HG03571 (cell line): ENCODE data around the gene TUBGCP3.

Experiments
- ATAC-seq: cut with Tn5 transposase; IDR thresholded peaks from one replicate; pipeline ENCODE4 v1.9.1; 2021; ENCODE audit not compliant: unreplicated experiment

TUBGCP3 gene

GRCh38 chr13:112616586-112617362 lies 28.8 kb upstream of the TUBGCP3 start:
- peak; percentile 70 for ATAC-seq

DNA sequence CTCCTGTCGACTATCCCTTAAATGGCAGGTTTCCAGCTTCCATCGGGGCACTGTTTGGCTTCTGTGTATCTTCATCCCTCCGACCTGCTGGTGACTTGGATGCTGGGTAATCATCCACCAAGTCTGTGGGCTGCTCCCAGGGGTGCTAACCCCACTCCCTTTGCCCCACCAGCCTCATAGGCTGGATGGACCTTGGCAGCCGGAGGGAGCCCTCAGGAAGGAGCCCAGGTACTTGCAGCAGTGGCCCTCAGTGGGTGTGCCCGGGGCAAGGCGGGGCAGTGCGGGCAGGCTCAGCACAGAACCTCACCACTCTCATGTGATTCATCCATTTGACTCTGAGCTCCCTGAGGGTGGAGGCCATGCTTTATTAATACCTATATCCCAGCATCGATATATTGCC lies 27.4 kb upstream of the TUBGCP3 start:
- ATAC-seq, result no peak

- ATAC-seq, result no peak
Measured at GRCh38 chr13:112614835-112615234, 26.9 kb upstream of the TUBGCP3 start.

DNA sequence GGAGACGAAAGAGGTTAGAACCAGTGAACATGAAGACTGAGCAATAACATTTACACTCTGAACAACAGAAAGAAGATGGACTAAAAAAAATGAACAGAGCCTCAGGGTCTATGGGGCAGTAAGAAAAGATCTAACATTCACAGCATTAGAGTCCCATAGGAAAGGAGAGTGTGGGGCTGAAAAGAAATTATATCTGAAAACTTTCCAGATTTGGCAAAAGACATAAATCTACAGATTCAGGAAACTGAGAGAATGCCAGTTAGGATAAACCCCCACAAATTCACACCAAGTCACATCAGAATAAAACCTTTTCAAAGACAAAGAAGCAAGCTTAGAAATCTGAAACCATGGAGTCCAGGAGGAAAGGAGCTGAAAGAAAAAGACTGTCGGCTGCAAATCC lies 20.3 kb upstream of the TUBGCP3 start:
- no peak for ATAC-seq

GRCh38 chr13:112606109-112607001 lies 18.4 kb upstream of the TUBGCP3 start:
- peak; percentile 100 for ATAC-seq

DNA sequence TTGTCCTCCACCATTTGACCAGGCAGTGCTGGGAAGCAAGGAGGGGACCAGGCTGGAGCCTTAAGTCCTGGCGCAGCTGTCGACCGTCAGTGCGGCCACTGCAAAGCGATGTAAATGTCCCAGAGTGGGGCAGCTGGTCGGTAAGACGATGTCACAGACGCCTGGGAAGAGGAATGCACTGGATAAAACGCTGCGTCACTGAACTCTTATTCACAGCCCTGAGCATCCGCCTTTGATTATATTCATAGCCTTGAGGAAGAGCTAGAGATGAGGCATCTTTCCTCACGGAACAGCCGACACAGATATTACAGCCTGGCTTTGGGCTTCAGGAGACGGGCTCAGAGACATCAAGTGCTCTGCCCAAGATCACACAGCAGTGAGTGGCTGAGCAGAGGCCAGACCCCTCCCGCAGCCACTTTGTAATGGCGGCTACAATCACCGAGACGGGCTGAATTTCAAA lies 17.6 kb upstream of the TUBGCP3 start:
- ATAC-seq, result no peak

DNA sequence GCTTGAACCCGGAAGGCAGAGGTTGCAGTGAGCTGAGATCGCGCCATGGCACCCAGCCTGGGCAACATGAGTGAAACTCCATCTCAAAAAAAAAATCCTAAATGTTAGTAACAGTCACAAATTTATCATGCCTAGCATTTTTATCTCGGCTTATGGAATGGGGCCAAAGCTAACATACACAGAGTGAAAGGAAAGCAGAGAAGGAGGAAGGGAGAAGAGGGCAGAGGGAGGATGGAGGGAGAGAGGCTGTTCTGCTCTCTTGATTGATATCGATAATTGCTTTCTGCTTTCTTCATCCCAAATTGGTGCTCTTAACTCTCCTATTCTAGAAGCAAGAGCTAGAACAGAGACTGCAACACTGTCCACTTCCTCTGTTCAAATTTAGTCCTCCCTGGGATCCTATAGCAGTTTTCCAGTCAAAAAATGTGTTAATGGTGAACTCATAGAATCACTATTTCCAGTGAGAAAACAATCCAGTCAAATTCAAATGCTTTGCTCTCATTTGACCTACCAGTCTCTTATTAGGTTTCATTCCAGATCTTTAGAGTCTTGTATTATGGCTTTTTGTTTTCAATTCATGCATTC lies 15.8 kb upstream of the TUBGCP3 start:
- ATAC-seq, result no peak

GRCh38 chr13:112602189-112602588 lies 14.2 kb upstream of the TUBGCP3 start:
- ATAC-seq, result no peak

GRCh38 chr13:112601371-112601770 lies 13.4 kb upstream of the TUBGCP3 start:
- ATAC-seq, result no peak

GRCh38 chr13:112596235-112596634 lies 8.3 kb upstream of the TUBGCP3 start:
- ATAC-seq, result no peak

GRCh38 chr13:112592647-112593046 lies 4.7 kb upstream of the TUBGCP3 start:
- ATAC-seq, result no peak

DNA sequence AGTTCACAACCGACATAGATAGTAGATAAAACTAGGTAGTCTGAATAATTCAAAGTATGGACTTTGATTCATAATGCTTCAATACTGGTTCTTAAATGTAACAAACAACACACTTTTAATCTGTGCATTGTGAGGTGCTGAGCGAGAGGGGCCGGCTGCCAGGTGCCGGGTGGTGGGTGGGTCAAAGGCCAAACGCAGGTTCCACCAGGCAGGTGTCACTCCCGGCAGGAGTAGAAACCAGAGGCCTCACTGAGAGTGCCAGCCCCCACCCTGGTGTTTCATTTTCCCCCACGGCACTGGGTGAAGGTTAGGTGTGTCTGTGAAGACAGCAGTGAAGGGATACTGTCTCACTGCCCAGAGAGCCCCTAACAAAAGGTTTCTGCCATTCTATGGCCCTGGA lies 4.2 kb upstream of the TUBGCP3 start:
- ATAC-seq, result no peak

DNA sequence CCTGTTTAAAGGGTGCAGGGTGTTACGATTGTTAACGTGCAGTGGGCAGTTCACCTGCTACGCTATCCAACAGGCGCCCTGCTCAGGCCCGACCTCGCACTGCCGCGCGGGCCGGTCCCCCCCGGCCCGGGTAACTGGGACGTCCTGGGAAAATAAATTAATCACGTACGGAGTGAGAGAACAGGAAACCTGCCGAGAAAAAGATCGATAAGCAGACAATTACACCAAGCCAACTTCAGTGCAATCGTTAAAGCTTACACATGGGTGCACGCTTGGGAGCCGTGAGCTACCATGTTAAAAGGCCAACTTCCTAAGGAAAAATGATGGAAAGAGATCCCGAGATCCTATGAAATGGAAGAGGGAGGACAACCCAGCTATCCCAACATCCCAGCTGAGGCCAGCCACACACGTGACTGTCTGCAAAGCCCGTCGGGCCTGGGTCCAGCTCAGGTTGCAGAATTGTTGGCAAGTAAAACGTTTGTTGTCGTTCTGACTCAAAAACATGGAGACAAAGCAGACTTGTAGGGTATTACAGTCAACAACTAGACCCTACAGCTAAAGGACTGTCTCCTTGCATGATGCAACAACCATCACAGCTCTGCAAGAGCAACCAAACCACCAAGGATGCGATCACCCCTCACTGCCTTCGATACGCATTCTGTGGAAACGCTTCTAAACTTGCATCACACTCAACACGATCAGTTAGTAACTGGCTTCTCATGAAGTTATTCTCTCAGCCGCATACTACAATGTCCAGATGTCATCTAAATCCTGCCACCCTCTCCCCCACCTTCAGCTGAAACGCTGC lies 741 bp upstream of the TUBGCP3 start:
- ATAC-seq, result no peak

- ATAC-seq, result peak; percentile 41
Measured at GRCh38 chr13:112587212-112587763, 665 bp downstream of the TUBGCP3 start.

DNA sequence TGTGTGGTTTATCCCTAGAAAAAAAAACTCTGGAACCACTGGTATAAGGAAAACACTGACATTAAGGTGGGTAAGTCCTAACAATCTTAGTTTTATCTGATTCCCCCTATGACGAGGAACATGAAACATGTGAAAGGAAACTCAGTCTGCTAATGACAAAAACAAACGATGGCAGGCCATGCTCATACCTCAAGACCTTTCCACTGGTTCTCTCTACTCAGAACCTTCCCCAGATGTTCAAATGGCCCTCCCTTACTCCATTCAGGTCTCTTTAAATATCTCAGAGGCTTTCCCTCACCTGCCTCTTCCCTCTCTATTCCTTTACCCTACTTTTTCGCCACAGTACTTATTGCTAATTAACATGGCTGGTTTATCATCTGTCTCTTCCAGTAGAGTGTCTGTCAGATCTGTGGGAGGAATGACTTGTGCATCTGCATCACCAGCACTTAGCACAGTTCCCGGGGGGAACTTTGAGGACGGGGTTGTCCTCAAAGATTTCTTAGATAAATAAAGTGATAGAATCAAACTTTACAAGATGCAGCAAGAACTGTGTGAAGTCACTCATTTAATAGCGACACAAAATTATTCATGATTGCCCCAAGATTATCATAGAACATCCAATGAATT lies 1.5 kb downstream of the TUBGCP3 start:
- ATAC-seq, result no peak

GRCh38 chr13:112583592-112584277 lies 4.2 kb downstream of the TUBGCP3 start:
- peak; percentile 41 for ATAC-seq

DNA sequence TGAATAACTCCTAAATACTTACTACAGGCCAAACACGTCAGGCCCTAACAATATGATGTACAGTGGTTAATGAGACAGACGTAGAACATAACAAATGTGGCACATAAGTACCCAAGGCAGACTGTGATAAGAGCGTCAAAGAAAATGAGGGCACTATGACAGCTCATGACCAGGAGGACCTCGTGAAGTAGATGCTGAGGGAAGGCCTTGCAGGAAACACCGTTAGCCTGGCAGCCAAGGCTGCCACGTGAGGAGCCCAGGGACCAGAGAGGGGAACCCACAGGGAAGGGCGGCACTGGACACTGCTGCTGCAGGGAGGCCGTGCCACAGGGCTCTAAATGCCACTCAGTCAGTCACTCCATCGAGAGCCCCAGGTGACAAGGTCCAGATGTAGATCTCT lies 5.7 kb downstream of the TUBGCP3 start:
- ATAC-seq, result no peak

- ATAC-seq, result no peak
Measured at GRCh38 chr13:112580912-112581311, 7.0 kb downstream of the TUBGCP3 start.

DNA sequence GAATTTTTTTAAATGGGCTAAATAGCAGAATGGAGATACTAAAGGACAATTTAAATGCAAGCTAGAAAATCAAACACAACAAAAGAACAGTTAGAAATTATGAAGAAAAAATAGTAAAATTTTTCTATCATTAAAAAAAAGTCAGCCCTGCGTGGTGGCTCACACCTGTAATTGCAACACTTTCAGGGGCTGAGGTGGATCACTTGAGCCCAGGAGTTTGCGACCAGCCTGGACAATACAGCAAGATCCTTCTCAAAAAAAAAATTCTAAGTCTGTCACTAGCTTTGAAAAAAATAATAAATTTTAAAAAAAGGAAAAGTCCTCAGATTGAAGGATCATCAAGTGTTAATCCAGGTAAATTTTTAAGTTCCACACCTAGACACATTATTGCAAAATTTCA lies 7.7 kb downstream of the TUBGCP3 start:
- ATAC-seq, result no peak
